ENCODE data around the gene KRT85.
"Not testable (repeated sequence)": the region's sequence is repeated elsewhere in the genome, so short reads cannot be mapped to it uniquely, and the experiment has no call there.

Gene KRT85

DNA sequence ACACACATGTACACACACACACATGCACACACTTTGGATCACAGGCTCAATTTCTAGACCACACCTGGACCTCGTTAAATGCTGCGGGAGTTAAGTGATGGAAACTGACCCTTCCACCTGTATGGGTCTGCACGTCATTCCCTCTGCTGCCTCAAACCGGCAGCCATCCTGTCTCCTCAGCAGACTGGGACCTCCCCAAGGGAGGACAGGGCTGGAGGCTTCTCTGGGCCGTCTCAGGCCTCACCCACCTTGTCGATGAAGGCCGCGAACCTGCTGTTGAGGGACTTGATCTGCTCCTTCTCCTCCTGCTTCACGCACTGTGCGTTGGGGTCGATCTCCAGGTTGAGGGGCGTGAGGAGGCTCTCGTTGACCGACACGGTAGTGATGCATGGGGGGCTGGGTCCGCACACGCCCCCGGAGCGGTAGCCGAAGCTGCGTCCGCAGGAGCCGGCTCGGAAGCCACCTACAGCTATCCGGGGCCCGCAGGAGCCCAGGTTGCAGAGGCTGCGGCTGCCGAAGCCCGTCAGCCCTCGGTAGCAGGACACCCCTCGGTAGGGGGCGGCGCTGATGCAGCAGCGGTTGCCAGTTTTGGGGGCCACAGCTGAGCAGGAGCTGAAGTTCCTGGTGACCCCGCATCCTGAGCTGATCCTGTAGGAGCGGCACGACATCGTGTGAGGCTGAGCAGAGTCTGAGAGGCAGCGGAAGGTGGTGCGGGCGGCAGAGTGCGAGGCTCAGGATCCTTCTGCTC is at the start of gene KRT85:
TSS of gene KRT85 (minus strand) at position 744 of the 748 bp plus-strand sequence. CDS start at position 668, 76 bp downstream.
- DNase-seq (ENCODE audit: low spot score): no peak

DNA sequence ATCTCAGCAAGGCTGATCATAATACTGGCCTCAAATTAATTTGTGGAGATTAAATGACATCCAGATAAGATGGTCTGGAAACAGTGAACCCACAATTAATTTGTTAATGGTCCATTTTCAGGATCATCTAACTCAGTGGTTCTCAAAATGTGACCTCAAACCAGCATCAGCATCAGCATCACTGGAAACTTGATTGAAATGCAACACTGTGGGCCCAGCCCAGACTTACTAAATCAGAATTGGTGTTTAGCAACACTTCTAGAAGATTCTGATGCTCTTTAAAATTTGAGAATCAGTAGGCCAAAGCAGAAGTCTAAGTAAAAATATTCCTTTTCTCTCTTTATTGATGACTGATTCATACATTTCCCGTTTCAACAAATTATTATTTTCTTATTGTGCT is 49.5 kb upstream of the KRT85 start:
- DNase-seq (ENCODE audit: low spot score): no peak

DNA sequence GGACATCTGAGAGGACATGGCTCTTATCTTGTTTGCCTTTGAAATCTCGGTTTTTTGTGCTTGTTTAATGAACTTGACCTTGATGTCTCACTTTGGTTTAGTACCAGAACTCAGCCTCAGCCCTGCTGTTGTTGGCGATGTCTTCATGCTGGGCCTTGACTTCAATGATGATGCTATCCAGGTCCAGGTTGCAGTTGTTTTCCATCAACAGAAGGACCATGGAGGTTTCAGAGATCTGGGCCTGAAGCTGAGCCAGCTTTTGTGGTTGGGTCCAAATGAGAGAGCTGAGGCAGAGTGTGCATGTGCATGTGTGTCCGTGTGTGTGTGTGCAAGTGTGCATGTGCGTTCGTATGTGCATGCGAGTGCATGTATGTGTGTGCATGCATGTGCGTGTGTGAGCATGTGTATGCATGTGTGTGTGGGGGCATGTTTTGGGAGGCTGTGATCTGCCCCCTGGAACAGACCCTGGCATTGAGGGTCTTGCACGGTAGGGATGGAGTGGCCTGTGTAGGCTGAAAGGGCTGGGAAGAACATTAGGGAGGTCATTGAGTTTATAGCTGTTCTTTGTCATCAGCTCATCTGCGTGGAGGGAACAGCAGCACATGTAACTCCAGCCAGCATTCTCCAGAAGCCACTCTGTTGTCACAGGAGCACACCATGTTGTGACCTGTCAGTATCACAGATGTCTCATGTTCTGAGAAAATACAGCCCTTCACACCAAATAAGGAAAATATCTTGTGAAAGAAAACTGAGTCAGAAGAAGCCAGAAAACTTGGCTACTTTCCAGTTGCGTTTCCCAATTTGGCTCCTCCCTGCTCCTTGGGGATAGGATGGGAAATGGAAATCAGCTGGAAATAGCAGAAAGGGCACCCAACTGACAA is 48.8 kb upstream of the KRT85 start:
- no peak for DNase-seq (ENCODE audit: low spot score)

DNA sequence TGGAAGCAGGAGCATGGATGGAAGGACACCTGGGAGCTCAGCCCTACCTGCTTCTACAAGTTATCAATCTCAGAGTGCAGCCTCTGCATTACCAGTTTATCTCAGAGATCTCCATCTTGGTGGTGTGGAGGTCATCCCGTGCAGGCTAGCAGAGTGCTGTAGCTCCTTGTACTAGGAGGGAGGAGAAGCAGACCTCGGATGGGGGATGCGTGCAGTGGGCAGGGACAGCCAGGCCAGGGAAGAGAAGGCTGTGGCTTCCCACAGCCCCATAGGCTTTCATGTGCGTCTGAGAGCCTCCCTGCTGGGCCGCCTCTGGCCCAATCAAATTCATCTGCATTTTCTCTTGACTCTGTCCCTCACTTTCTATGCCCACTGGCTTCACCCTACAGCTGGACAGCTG is 47.7 kb upstream of the KRT85 start:
- no peak for DNase-seq (ENCODE audit: low spot score)

DNA sequence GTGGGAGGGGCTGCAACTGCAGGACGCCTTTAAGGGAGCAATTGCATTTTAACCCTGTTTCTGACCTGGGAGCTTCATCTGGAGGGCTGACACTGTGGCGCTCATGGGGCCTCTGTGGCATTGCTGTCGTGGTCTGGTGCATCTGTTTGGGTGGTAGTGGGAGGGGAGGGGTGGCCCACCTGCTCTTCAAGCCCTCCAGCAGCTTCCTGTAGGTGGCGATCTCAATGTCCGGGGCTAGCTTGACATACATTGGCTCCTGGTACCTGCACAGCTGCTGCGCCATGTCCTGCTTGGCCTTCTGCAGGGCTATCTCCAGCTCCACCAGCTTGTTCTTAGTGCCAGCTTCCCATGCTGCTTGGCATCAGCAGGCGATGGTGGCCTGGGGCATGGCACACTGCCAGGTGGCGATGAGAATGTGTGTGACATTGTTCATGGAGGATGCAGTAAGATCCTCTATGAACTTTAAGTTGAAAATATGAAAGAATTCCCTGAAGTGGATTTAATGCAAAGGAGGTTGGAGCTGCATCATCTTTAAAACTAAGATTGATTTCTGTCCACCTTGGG is 46.6 kb upstream of the KRT85 start:
- DNase-seq (ENCODE audit: low spot score): no peak

DNA sequence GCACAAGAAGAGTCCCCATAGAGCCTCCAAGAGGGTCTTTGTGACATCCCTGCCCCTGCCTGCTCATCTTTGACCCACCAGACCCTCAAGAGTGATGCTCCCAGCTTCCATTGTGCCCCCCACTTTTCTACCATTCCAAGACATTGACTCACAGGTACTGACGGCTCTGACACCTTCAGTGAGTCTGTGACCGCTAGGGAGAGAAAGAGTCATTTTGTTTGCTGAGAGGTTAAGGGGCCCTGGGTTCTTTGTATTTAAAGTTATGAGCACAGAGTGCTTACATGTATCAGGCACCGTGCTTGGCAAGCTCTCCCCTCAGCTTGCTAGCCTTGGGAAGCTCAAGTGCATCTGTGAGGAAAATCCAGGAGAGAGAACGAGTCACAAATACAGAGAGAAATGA is 45.9 kb upstream of the KRT85 start:
- no peak for DNase-seq (ENCODE audit: low spot score)

DNA sequence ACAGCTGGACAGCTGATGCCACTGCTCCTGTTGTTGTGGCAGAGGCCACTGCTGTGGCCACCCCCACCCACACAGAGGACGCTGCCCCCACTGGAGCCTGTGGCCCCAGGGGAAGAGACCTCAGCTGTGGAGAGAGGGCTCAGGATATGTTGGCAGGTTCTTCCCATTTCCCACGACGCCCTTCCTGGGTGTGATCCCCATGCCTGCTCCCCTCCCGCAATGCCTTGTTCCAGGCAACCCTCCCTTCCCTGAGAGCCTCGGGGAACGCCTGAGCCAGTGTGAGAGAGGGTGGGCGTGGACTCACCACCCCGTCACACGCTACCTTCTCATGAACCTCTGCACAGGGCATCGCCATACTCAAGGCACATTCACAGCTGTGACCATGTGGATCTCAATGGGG is 44.5 kb upstream of the KRT85 start:
- no peak for DNase-seq (ENCODE audit: low spot score)

DNA sequence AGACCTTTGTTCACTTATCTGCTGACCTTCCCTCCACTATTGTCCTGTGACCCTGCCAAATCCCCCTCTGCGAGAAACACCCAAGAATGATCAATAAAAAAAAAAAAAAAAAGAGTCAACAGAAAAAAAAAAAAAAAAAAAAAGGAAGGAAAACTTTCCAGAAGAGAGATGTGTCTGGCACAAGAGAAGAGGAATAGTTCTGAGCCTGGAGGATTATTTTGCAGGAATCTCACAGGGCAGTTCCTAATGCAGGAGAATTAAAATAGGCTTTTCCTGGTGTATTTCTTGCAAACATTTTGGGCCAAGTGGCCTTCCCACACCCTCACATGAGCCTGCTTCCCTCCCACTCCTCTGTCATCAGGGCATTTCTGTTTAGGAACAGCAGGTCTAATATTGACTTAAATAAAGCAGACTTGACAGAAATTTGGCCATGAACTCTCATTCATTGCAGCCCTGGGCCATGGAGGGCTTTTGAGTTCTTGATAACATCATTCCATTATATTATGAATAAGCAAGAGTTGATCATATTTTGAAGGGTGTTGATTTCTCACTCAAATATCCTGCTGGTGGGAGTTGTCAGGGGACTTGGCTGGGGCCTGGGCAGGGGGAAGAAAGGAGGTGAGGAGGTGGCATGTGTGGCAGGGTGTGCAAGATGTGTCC is 43.4 kb upstream of the KRT85 start:
- not testable (repeated sequence) for DNase-seq (ENCODE audit: low spot score)

DNA sequence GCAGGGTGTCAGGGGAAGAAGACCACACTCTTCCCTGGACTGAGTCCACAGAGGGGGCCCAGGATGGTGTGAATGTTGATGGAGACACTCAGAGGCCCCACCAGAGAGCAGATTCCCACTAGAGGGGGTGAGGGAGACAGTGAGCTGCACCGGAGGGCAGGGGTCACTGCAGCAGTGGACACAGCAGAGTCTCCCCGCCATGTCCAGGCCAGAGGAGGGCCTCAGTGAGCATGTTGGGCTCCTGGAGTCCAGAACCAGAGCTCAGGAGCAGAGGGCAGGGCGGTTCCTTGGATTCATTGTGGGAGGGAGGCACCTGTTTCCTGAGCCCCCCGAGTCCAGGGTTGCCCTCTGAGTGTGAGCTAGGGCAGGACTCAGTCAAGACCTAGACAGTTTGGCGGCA is 40.6 kb upstream of the KRT85 start:
- no peak for DNase-seq (ENCODE audit: low spot score)

DNA sequence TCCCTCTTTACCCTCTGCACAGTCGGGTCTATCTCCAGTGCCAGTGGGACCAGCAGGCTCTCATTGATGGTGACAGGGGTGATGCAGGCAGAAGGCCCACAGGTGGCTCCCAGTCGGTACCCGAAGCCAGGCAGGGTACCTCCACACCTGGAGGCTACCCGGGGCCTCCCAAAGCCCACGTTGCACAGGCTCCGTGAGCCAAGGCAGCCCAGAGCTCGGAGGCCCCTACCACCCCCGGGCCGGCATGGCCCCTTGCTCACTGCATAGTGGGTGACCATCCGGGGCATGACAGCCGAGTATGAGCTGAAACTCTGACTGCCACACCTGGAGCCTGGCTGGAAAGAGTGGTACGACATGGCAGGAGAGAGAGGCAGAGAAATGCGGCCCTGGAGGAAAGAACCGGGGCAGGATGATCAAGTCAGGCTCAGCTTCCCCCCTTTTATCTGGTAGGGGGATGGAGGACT is 38.7 kb upstream of the KRT85 start, which contains the start of gene KRT82:
TSS of gene KRT82 (minus strand) at position 414 of the 464 bp plus-strand sequence. CDS start at position 356, 58 bp downstream.
- DNase-seq (ENCODE audit: low spot score): no peak

DNA sequence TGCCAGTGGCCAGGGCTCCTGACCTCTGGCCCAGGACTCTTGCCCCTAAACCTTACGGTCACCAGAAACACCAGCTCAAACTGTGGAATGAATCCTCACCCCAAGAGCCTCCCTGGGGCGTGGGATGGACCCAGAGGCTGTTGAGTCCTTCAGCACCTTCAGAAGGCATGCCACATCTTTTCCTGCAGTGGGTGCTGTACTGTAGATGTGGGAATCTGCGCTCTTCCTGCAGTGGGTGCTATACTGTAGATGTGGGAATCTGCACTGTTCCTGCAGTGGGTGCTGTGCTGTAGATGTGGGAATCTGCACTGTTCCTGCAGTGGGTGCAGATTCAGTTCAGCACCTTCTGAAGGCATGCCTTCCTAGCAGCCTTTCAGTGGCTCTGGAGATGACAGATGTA is 37.7 kb upstream of the KRT85 start:
- no peak for DNase-seq (ENCODE audit: low spot score)

DNA sequence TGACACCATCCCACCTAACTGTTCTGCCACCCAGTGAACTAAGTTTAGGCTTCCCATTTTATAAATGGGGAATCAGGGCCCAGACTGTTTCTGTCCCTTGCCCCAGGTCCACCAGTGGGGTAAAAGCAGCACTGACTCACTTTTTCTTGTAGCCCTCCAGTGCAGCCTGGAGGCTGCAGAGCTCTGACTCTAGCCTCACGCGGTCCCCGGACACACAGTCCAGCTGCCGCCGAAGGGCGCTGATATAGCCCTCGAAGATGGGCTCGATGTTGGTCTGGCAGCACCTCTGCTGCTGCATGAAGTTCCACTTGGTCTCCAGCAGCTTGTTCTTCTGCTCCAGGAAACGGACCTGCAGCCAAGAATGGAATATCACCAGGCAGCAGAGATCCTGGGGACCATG is 36.3 kb upstream of the KRT85 start:
- DNase-seq (ENCODE audit: low spot score): no peak

DNA sequence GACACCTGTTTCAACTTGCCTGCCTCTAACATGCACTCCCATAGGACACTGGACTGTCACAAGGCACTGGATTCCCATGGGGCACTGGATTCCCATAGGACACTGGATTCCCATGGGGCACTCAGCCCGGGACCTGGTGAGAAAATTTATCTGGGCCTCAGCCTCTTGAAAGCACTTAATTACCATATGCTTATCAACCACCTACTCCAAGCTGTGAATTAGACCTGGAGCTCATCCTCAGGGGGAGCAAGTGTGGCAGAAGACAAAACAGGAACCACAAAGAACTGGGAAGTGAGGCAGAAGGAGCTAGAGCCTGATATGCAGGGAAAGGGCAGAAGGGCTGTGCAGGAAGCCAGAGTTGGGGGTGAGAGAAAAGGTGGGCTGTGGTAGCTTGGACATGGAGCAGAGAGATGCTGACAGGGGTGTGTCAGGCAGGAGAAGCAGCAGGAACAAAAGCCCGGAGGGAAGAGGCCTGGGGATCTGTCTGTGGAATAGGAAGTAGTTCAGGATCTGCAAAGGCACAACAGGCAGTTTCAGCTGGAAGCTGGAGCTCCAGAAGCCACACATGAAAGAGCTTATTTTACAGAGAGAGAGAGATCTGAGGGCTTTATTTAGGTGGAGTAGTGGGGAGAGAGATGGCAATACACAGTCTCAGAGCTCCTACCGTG is 35.7 kb upstream of the KRT85 start:
- no peak for DNase-seq (ENCODE audit: low spot score)

DNA sequence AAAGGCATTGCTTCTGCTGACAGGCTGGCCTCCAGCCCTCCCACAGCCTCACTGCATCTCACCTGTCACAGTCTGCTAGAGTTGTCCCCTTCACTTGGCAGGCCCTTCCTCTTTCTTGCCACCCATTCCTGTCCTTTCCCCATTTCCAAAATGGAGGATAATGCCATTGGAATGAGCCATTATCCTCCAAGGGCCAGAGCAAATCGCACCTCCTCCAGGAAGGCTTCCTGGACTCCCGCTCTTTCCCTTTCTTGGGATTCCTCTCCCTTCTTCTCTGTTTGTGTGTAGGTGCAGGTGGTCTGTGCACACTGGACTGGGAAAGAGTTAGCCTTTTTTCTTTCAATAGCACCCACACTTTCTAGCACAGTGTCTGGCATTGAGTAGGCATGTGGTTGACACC is 35.1 kb upstream of the KRT85 start:
- no peak for DNase-seq (ENCODE audit: low spot score)

DNA sequence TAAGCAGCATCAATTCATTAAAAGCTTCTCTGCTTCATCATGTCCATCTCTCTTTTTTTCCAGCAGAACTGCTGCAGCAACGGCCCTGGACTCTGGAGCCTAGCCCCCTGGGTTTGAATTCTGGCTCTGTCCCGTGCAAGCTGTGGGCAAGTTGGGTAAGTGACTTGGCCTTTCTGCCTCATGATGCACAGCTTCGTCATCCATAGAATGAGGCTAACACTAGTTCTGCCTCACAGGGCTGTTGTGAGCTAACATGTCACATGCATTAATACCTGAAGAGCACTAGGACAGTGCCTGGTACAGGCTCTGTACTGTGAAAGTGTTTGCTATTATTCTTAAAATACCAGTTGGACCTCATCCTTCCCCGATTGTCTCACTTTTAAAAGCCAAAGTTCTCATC is 34.6 kb upstream of the KRT85 start:
- DNase-seq (ENCODE audit: low spot score): no peak

DNA sequence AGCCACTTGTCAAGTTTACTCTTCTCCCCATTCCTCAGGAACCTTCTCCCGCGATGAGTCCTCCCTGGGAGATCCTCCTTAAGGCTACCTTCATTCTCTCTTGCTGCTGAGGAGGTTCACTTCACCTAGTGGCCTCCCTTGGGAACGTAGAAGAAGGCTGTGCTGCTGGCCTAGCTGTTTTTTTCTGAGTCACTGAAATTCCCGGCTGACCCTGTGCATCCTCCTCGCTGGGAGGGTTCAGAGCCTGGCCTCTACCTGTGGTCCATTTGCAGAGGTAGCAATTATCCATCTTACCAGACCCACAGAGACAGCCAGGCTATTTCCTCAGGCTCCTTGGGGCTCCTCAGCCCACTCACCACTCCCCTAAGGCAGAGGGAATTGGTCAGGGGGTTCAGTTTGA is 34.2 kb upstream of the KRT85 start:
- DNase-seq (ENCODE audit: low spot score): no peak

DNA sequence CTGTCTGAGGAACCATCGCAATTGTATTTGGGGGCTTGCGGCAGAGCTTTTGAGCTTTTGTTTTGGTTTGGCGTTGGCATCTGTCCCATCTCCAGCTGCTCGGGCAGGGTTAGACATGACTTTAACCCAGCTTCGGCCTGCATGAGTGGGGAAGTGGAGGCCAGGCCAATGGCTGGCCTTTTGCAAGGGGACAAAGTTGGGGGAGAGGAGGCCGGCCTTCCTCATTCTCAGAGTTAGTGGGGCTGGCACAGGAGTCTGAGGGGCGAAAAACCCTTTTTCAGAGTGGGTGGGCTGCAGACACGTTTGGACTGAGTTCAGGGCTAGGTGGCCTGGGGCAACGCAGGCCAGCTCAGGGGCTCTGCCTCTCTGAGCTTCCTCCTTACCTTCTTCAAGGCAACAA is 33.6 kb upstream of the KRT85 start:
- no peak for DNase-seq (ENCODE audit: low spot score)

DNA sequence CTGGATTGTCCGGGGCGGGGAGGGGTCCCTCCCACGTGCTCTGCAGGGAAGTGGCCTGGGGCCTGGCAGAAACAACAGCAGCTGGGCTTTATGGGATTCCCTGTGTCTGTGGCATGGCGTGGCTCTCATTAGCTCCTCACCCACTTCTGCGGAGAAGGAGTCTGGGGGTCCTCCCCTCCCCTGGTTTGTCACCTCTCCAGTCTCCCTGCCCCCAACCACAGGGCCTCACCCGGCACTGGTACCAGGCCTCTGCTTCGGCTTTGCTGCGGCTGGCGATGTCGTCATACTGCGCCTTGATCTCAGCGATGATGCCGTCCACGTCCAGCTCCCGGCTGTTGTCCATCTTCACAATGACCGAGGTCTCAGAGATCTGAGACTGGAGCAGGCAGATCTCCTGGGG is 32.5 kb upstream of the KRT85 start:
- DNase-seq (ENCODE audit: low spot score): no peak

DNA sequence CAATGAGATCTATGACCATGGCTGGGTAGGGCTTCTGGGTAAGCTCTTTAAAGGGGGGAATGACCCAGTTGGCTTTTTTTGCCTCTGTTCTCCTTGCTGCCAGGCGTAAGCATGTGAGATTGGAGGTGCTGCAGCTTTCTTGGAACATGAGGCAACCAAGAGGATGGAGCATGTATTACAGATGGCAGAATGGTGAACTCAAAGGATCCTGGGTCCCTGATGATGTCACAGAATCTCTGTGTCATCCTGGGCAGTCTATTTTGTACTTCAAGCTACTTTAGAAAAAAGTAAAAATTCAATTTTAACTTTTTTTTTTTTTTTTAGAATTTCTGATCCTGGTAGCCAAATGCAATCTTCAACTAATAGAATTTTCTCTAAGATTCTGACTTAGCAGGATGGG is 30.9 kb upstream of the KRT85 start:
- DNase-seq (ENCODE audit: low spot score): no peak

DNA sequence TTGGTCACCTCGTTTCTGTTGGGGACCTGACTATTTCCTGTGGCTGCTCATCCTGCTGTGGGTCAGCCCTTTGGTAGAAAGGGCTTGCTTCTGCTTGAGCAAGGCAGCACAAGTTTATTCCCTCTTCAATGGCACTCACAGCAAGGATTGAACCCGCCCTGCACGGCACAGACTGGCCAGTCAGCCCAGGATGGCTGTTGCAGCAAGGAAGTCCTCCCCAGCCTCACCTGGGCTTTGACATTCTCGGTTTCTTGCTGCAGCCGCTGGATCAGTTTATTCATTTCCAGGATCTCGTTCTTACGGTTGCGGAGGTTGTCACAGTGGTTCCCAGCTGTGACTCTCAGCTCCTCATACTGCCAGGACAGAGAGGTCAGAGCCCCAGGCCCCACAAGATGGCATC is 29.4 kb upstream of the KRT85 start:
- DNase-seq (ENCODE audit: low spot score): no peak

DNA sequence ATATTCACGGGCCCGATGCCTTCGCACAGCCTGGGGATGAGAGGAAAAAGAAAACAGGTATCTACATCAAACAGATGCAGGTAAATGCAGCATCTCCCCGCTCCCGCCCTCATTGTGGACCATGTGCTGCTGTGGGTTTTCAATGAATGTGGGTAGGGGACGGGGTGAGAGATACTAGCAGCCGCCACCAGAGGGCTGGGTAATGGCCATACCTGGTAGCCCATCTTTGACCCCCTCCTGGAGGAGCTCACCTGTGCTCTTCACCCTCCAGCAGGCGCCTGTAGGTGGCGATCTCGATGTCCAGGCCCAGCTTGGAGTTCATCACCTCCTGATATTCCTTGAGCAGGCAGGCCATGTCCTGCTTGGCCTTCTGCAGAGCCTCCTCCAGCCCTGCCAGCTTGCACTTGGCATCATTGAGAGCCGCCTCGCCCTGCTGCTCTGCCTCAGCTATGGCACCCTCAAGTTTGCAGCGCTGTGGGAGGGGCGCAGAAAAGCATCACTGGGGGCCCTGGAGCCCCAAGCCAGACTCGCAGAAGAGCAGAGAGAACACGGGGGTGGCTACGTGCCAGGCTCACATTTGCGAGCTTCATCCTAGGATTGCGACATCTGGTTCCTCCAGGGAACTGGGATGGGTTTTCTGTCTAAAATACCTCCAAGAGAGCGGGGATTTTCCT is 28.6 kb upstream of the KRT85 start:
- no peak for DNase-seq (ENCODE audit: low spot score)
